ENCODE measurements around the gene ARNT2.

GRCh38 chr15:80457896-80458295 is 53.7 kb downstream of the ARNT2 start:
- TF ChIP-seq CTCF (IDR thresholded peaks at IDR 0.05): no peak
- no peak for TF ChIP-seq GATA2 (CRISPR knock-in tag; IDR thresholded peaks at IDR 0.05)
- TF ChIP-seq MXI1 (IDR thresholded peaks at IDR 0.05; ENCODE audit: low read depth, low read length): no peak
- no peak for TF ChIP-seq RCOR1 (IDR thresholded peaks at IDR 0.05; ENCODE audit: low read length)
- TF ChIP-seq FOSL2 (IDR thresholded peaks at IDR 0.05; ENCODE audit: borderline replicate concordance, low read depth): no peak
- TF ChIP-seq EZH2phosphoT487 (IDR thresholded peaks at IDR 0.05; ENCODE audit: borderline replicate concordance, low read depth): no peak
- TF ChIP-seq REST (IDR thresholded peaks at IDR 0.05; ENCODE audit: low read depth, low read length): no peak
- no peak for TF ChIP-seq EP300 (IDR thresholded peaks at IDR 0.05; ENCODE audit: borderline replicate concordance in 1 of 2, low read depth in 1 of 2, low read length in 1 of 2)
- TF ChIP-seq ELF1 (IDR thresholded peaks at IDR 0.05): no peak
